Activated CD4-positive, alpha-beta T cell treated with anti-CD3 and anti-CD28 coated beads for 4 hours (primary cell): ENCODE measurements around the gene TBC1D2B.

ENCODE experiments used
- DNase-seq, 2 donors: peaks; one replicate each; pipeline ENCODE4 v3.0.0-alpha.2; 2020

TBC1D2B gene

DNA sequence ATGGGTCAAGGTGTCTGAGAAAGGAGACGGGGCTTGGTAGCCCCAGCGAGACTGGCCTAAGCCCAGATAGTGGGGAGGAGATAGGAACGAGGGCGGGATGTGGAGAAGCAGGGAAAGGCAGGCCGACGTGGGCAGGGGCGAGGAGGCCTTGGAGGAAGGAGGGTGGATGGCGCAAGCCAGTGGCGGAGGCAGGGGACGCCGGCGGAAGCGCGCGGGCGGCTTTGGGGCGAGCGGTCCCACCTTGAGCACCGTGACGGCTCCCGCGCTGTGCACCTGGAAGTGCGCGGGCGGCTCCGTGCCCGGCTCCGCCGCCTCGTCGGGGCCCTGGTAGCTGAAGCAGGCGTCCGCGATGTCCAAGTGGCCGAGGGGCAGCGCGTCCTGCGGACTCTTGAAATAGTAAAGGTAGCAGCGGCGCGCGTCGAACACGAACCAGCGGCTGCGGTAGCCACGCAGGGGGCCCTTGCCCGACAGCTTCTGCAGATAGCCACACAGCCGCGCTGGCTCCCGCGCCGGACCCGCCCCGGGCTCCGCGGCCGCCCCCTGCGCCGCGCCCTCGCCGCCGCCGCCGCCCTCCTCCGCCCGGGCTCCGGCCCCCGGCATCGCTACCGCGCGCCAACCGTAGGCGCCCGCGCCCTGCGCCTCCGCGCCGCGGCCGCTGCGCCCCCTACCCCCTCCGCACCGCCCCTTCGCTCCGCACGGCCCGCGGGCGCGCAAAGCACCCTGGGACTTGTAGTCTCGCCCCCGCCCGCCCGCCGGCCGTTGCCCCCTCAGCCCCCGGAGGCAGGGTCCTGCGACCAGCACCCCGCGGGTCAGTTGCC is at the start of gene TBC1D2B:
Gene TBC1D2B (minus strand): TSS at position 659 of the 818 bp plus-strand sequence. CDS start 59 bp downstream, at position 600.
- peak; percentile 70 to 71 for DNase-seq

DNA sequence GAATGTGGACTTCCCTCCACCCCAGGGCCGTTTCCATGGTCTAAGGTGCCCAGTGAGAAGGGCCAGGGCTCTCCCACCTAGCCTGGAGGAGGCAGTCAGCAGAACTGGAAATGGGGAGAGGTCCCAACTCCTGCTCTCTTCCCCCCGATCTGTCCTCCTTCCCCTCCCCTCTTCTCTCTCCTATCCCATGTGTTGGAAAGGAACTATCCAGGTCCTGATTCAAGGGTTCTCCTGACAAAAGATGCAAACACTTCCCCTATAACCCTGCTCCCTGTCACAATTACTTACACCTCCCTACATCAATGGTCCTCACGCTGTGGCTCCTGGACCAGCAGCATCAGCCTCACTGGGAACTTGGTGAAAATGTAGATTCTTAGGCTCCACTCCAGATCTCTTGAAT is 47.8 kb upstream of the TBC1D2B start:
- no peak for DNase-seq

DNA sequence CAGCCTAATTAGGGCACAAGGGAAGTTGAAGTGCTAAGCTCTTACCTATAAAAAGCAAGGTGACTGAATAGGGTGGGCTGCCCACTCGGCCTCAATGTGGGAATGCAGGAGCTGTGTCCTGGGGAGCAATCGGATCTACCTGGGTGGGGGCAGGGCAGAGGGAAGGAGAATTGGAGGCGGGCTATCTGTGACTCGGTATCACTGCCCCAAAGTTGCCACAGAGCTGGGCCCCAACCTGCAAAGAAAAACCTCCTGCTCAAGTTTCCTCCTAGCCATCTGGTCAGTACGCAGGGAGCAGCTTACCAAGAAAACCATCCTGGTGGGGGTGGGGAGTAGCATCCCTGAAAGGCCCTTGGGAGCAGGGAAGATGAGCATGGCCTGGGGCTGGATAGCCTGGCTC is 43.0 kb upstream of the TBC1D2B start:
- DNase-seq = no peak

DNA sequence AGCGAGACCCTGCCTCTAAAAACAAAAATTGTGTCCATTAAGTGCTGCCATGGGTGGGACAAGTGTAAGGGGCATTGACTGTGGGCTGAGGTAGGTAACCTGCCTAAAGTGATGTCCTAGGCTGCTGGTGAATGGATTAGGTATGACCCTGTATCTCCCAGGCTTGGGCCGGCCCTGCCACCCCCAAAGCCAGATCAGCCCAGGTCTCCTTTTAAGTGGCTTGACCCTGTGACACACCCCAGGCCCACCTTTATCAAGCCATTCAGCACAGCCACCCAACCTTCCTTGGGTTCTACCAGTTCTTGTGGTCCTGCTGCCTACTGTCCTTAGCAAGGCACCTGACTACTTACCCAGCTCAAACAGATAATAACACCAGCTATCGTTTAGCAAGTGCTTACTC is 35.0 kb upstream of the TBC1D2B start:
- no peak for DNase-seq

DNA sequence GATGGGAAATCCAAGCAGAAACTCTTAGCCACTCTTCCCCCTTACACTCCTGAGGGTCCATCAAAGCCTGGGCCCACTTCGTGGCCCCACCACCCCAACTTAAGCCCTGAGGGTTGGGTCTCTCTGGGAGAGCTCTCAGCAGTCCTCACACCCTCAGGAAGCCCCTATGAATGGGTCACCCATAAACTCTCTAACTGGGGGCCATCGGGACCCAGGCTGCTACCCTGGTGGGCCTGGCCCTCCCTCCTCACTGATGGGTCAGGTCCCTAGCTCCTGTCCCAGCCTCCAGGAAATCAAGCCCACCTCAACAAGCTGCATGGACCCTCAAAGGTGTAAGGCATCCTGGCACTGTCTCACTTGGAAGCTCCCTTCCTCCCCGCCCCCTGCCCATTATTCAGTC is 34.3 kb upstream of the TBC1D2B start:
- DNase-seq = no peak

DNA sequence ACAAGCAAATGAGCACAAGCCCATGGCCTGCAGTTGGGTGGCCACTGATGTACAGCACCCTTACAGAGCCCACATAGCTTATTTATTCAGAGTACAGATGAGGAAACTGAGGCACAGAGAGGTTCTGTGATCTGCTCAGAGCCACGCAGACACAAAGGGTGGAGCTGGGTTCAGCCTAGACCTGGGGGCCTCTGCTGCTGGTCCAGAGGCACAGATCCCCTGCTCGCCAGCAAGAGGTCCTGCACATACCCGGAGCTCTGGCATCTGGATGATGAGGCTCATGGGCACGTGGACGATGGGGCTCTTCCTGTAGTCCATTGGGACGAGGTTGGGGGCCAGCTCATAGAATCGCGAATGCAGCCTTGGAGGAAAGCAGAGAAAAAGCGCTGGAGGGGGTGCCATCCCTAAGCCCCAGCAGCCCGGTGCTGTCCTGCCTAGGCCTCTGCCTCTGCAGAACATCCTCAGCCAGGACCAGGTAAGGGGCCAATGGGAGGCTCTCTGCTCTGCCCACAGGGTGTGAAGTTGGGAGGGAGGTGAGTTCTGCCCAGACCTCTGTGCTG is 33.5 kb upstream of the TBC1D2B start:
- DNase-seq = no peak

DNA sequence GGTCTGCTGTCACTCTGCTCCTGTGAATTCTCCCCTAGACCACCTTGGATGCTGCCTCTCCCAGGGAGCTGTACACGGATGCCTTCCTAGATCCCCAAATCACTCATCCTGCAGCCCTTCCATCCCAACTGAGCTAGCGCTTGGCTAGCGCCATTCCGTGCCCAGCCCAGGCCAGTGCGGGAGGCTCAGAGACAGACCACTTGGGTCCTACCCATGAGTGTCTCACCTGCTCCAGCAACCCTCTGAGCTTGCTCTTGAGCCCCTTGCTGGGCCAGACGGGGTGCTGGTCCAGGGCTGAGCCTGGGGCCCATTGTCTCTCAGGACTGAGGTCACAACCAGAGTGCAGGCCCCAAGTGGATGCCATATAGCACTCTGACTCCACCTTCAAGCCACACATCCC is 32.6 kb upstream of the TBC1D2B start:
- no peak for DNase-seq

DNA sequence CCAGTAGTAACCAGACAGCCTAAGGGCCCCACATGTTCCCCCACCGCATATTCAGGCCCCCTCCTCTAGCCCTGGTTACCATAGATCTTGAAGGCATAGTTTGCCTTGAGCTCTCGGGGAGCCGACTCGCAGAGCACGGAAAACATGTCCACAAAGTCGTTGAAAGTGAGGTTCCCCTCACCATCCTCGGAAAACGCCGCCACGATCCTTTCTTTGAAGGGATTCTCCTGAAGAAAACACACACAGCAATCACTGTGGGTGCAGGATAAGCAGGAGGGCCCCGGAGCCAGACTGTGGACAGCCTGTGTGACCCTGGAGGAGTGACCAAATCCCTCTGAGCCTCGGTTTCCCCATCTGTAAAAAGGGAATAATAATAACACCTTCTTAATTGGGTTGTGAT is 31.6 kb upstream of the TBC1D2B start:
- DNase-seq = no peak

DNA sequence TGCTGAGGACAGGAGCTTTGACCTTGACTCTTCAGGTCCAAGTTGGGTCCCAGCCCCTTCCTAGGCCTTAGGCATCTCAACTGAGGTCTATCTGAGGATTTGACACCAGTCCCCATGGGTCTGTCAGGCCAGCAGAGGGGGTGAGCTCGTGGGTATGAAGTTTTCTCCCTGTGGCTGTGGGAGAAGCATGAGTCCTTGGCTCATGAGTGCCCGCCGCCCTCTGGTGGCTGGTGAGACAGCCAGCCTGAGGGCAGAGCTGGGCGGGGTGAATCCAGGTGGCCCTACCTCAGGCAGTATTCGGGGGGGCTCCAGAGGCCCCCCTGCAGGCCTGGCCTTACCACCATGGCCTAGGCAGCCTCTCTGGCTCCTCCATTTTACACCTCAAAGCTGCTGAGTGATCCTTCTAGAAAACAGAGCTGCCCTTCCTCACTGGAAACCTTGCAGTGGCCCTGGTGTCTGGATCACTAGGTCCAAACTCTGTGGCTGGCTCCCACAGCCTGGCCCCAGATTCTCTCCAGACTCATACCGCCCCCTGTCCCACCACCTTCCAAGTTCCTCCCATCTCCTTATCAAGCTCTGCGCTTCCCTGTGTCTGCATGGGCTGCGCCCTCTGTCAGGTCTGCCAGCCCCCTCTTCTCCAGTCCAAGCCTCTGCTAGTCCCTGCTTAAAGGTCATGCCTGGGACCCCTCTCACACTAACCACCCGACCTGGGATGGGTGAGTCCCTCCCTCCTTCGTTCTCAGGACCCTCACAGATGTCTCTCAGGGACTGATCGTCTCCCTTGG is 31.0 kb upstream of the TBC1D2B start:
- DNase-seq = peak; percentile 86 to 89

DNA sequence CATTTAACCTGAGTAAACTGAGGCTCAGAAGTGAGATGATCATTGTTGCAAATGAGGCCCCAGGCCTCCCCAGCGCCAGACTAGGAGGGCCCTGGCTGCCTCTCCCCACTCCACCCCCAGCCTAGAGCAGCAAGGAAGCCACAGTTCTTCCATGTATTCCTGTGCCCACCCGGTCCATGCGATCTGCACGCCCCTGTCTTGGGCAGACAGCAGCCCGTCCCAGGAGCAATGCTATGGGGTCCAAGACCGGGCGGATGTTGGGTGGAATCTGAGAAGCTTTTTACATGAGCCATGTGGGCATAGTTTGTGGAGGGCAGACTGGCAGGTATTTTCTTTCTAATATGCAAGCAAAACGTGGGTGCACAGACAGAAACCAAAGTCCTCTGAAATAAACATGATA is 30.0 kb upstream of the TBC1D2B start:
- DNase-seq = no peak

DNA sequence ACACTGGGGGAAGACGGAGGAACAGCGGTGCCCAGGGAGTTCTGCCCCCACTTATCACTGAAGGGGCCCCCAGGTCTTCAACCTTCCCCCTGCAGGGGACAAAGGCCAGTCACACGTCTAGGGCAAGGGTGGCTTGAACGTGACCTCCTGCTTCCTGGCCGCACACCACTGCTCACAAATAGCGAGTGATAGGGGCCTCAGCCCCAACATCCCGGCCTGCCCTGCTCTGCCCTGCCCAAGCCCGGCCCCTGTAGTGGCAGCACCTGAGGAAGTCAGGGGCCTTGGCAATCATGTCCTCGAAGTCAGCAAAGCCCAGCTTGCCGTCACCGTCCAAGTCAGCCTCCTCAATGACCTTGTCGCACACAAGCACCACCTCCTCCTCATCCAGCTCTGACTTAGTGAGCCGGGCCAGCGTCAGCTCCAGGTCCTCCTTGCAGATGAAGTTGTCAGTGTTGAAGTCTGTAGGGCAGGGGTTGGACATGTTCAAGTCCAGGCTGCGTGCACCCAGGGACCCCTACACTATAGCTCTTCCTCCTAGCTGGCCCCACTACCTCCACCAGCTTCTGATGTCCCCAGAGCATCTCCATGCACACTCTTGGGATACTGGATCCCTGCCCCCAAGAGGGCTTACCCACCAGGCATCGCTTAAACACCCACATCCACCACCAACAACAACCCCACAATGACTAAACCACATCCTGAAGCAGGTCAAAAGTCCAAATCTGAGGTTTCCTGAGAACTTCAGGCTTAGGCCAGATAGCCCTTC is 28.1 kb upstream of the TBC1D2B start:
- DNase-seq = no peak

DNA sequence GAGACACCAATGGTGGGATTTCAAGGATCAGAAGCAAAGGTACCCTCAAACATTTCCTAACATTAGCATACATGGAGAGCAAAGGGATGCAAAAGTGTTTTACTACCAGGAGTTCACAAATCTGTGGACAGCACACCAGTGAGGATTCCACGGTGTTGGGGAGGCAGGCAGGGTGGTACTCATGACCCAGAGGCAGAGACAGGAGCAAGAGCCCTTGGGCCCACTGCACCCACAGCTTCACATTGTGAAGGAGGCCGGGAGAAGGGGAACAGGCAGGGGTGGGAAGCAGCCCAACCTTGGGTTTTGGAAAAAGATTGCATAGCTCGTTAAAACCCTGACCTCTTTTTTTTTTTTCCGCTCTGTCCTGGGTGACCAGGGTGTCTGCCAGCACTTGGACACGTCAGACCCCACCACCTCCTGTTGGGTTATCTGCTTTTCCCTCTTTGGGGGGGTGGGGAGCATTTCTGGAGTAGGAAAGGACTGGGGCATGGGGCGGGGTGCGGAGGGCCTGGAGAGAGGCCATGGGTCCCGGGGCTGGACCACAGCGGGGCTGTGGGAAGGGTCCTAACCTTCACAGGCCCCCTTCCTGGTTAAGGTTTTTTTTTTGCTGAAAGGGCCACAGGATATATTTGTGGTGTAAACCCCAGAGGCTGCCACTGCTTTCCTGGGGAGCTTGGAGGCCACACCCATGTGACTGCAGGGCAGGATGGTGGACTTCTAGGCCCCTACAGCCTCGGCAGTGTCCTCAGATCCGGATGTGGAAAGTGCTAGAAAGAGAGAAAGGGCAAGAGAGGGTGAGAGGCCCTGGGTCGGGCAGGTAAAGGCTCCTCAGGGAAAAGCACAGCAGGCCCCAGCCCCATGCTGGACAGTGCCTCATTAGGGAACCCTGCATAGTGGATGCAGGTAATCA is 27.3 kb upstream of the TBC1D2B start:
- no peak for DNase-seq

DNA sequence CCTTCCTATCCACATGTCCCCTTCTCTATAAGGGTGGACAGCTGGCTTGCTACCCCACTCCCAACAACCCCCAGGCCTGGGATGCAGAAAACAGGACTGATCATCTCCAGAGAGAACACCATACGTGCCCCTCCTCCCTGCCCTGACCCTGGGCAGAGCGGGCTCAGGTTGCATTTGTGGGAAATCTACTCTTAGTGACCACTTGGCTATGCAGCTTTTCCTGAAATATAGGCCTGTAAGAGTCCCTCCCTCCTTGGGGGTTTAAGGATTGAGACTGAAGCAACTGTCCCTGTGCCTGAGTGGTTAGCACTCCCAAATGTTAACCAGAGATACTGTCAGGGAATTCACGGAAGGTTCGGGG is 26.6 kb upstream of the TBC1D2B start:
- no peak for DNase-seq

DNA sequence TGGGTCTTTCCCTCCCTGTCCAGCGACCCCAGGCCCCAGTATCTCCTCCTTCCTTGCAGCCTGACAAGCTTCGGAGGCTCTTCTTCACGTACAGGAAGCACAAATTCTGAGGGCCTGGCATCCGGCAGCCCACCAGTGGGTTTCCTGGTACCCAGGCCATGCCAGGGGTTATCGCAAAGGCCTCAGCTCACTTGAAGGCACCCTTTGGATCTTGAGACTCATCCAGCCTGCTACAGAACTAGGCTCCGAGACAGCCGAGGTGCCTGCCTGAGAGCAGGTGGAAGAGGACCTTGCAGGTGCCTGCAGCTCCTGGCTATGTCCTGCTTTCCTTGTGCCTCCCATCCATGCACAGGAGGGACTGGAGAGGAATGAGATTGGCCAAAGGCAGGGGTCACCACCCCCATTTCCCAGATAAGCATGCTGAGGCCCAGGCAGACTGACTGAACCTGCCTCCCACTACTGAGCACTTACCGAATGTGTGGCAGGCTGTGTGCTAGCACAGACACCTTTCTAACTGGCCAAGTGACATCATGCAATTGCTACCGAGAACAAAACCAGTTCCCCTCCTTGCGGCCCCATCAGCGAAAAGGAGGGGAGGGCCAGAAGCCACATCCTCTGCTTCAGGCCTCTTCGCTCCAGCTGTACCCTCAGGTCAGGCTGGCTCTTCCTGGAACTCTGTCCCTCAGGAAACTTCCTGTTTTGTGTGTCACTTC is 26.1 kb upstream of the TBC1D2B start:
- DNase-seq = peak; percentile 35 to 39

DNA sequence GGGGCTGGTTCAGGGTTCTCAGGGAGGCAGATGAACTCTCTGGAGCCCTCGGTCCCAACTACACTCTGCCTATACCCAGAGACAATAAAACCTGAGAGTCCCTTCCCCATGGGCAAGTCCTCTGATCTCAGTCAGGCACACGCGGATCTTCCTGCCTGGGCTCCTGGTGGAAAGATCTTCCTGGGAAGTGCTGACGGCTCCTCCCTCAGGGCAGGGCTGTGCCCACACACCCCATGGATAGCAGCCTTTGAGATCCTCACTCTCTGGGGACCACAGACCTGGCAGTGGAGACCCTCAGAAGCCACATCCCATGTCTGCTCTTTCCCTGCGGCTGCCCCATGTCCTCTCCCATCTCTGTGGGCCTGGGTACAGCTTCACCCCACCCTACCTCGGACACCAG is 25.2 kb upstream of the TBC1D2B start:
- no peak for DNase-seq

DNA sequence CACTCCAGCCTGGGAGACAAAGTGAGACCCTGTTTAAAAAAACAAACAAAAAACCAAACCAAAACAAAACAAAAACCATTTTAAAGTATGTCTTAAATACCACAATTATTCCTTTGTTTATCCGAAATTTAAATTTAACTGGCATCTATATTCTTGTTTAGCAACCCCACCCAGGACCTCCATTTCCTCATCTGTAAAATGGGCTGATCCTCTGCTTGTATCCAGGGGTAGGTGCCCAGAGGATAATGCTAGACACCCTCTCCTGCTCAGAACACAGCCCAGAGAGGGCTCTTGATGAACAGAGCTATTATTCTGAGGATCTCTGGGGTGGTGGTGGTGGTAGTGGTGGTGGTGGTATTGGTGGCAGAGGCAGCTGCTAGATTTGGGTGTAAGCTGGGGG is 24.7 kb upstream of the TBC1D2B start:
- DNase-seq = no peak

DNA sequence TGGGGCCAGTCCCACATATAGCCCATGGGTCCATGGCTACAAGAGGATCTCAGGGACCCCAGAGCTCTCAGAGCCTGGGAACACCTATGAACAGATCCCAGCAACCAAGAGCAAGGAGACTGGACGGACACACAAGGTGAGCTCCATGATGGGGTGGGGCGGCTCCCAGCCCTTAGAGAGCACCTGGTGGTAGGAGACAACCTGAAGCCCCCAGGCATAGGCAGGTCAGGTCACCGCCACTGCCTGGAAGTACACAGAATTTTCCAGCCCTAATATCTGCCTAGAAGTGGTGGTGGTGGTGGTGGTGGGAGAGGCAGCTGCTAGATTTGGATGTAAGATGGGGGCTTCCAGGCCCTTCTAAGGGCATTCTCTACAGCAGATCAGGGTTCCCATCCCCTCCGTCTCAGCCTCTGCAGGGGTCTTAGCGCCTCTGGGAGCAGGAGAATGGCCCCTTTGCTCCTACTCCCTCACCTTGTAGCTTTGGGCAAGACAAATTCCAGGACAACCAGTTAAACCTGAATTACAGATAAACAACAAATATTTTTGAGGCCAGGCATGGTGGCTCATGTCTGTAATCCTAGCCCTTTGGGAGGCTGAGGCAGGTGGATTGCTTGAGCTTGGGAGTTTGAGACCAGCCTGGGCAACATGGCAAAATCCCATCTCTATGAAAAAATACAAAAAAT is 24.1 kb upstream of the TBC1D2B start:
- no peak for DNase-seq

DNA sequence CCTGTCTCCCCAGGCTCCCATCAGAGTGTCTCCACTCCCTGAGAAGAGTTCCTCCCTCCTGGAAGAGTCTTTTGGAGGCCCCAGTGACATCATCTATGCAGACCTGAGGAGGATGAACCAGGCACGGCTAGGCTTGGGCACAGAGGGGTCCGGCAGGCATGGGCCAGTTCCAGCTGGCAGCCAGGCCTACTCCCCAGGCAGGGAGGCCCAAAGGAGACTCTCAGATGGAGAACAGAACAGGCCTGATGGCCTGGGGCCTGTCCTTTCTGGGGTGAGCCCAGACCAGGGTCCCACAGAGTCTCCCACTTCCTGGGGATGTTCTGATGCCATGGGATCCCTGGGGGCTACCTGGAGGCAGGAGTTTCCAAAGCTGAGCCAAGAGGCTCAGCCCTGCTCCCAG is 23.4 kb upstream of the TBC1D2B start:
- DNase-seq = no peak

DNA sequence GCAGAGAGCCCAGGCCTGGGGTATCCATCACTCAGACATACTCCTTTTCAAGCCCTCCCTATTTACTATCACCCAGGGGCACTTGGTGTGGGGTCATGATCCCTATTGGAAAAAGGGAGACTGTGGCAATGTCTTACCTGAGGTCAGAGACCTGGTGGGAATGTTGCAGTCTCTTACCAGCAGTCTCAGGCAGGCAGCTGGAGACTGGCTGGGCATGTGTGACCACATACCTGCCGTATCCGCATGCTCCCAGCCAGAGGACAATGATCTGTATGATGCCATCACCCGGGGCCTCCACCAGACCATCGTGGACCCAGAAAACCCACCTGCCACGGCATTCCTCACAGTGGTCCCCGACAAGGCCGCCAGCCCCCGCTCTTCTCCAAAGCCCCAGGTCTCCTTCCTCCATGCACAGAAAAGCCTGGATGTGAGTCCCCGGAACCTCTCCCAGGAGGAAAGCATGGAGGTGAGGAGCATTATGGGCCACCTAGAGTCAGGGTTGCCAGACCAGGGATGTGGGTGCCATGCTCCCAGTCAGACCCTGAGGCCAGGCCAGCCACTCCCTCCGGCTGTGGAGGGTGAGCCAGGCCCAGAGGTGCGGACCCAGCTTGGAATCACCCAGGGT is 20.7 kb upstream of the TBC1D2B start:
- no peak for DNase-seq

DNA sequence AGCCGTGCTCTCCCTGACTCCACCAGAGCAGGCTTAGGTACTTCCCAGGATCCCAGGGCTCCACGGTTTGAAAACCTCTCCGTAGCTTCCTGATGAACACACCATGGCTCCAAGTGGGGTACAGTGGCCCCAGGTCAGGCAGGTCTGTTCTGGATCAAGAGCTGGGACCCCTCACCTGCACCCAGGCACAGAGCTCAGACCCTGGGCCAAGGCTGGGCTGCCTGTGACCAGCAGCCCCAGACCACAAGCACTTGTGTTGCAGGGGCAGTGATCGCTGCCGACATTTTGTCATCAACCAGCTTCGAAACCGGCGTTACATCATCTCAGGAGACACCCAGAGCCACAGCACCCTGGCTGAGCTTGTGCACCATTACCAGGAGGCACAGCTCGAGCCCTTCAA is 20.2 kb upstream of the TBC1D2B start:
- DNase-seq = no peak
